HCT116 (cell line): ENCODE measurements around the gene ZNF316.

Source experiments
- CEBPB ChIP-seq: IDR thresholded peaks from 2 replicates; pipeline ENCODE4 v1.6.1; 2012; ENCODE audit warnings: low read depth
- CTCF ChIP-seq, 3 experiments: fragments of 200-600 bp in 1 of 3; sonication (generic) in 1 of 3; IDR thresholded peaks in 2 of 3; conservative IDR thresholded peaks in 1 of 3; 2 replicates each; pipeline ENCODE4 v1.5.1; 2012 to 2017; ENCODE audit warnings: low read depth in 2 of 3, low read length in 2 of 3, antibody characterized with exemption in 1 of 3, borderline replicate concordance in 1 of 3, control low read depth in 1 of 3, mild to moderate bottlenecking in 1 of 3, mixed read lengths in 1 of 3, mixed run types in 1 of 3, moderate library complexity in 1 of 3; ENCODE audit not compliant: insufficient read depth in 1 of 3
- POLR2A ChIP-seq: IDR thresholded peaks from 2 replicates; pipeline ENCODE4 v1.7.0; 2011; ENCODE audit warnings: borderline replicate concordance; ENCODE audit not compliant: insufficient read depth, insufficient read length; ENCODE audit errors: extremely low read depth
- SRF ChIP-seq: IDR thresholded peaks from 2 replicates; pipeline ENCODE4 v1.6.1; 2012; ENCODE audit warnings: low read depth

- TF ChIP-seq POLR2A (no peak), CTCF (IDR thresholded peaks at IDR 0.05 in 2 of 3, conservative IDR thresholded peaks at IDR 0.05 in 1 of 3; ENCODE audit: borderline replicate concordance in 1 of 3, insufficient read depth in 1 of 3, low read depth in 2 of 3, low read length in 2 of 3) (no peak), CEBPB (no peak), SRF (no peak)
Observed at GRCh38 chr7:6589151-6589828, 47.8 kb upstream of the ZNF316 start.
